ENCODE data around the gene FYB2. TPM values are rescaled to one million over a fixed set of nuclear protein-coding genes. Genes with fewer than 3 reads are reported as not detected.

Gene FYB2
- total and polyA plus RNA-seq, 10 of the 15 experiments (the other 5 are each of a cell fraction or from before 2014, with no cell fraction given): 0.04 to 0.16 (median 0.05) TPM; not detected in 4

GRCh38 chr1:56838759-56839158 is 19.6 kb upstream of the FYB2 start (continued):
- no peak for TF ChIP-seq CBX5 (IDR thresholded peaks at IDR 0.05; ENCODE audit: low read depth)
- TF ChIP-seq HDAC2 (IDR thresholded peaks at IDR 0.05): no peak
- no peak for TF ChIP-seq MXI1 (IDR thresholded peaks at IDR 0.05; ENCODE audit: low read depth, low read length)
- TF ChIP-seq KLF5 (IDR thresholded peaks at IDR 0.05; ENCODE audit: partially characterized antibody): no peak
- TF ChIP-seq CUX1 (IDR thresholded peaks at IDR 0.05; ENCODE audit: insufficient replicate concordance, low read depth, low read length): no peak
- TF ChIP-seq ZSCAN29 (IDR thresholded peaks at IDR 0.05): no peak
- no peak for TF ChIP-seq HDGF (IDR thresholded peaks at IDR 0.05)
- no peak for TF ChIP-seq ZNF384 (IDR thresholded peaks at IDR 0.05; ENCODE audit: borderline replicate concordance, low read depth, low read length)
- no peak for TF ChIP-seq EZH2 (IDR thresholded peaks at IDR 0.05; ENCODE audit: borderline replicate concordance, control insufficient read depth, low read depth, low read length)

Data from GM12878 (cell line).